ENCODE results near the gene LIMCH1.

LIMCH1 gene

GRCh38 chr4:41681054-41681453 is 143.1 kb downstream of the LIMCH1 start:
- TF ChIP-seq SIN3A (IDR thresholded peaks at IDR 0.05; ENCODE audit: borderline replicate concordance, insufficient read depth, low read length) (no peak), TAF1 (IDR thresholded peaks at IDR 0.05; ENCODE audit: borderline replicate concordance, insufficient read depth, low read length) (no peak), POLR2AphosphoS5 (IDR thresholded peaks at IDR 0.05; ENCODE audit: low read depth, low read length) (no peak), FOXP2 (optimal IDR thresholded peaks at IDR 0.05; ENCODE audit: borderline replicate concordance, extremely low read depth, extremely low read length, insufficient read depth) (no peak), REST (IDR thresholded peaks at IDR 0.05; ENCODE audit: insufficient read depth in 1 of 2, low read depth in 2 of 2, low read length in 2 of 2) (no peak)

- TF ChIP-seq FOXP2 (optimal IDR thresholded peaks at IDR 0.05; ENCODE audit: borderline replicate concordance, extremely low read depth, extremely low read length, insufficient read depth) (no peak), SIN3A (IDR thresholded peaks at IDR 0.05; ENCODE audit: borderline replicate concordance, insufficient read depth, low read length) (no peak), REST (IDR thresholded peaks at IDR 0.05; ENCODE audit: insufficient read depth in 1 of 2, low read depth in 2 of 2, low read length in 2 of 2) (no peak), TAF1 (IDR thresholded peaks at IDR 0.05; ENCODE audit: borderline replicate concordance, insufficient read depth, low read length) (no peak), POLR2AphosphoS5 (IDR thresholded peaks at IDR 0.05; ENCODE audit: low read depth, low read length) (no peak)
Observed at GRCh38 chr4:41683326-41683725, 145.4 kb downstream of the LIMCH1 start.

GRCh38 chr4:41686893-41687292 is 148.9 kb downstream of the LIMCH1 start:
- TF ChIP-seq TAF1 (IDR thresholded peaks at IDR 0.05; ENCODE audit: borderline replicate concordance, insufficient read depth, low read length) = no peak

- no peak for TF ChIP-seq FOXP2 (optimal IDR thresholded peaks at IDR 0.05; ENCODE audit: borderline replicate concordance, extremely low read depth, extremely low read length, insufficient read depth)
- TF ChIP-seq REST (IDR thresholded peaks at IDR 0.05; ENCODE audit: insufficient read depth in 1 of 2, low read depth in 2 of 2, low read length in 2 of 2) = no peak
- TF ChIP-seq TAF1 (IDR thresholded peaks at IDR 0.05; ENCODE audit: borderline replicate concordance, insufficient read depth, low read length) = no peak
- TF ChIP-seq POLR2AphosphoS5 (IDR thresholded peaks at IDR 0.05; ENCODE audit: low read depth, low read length) = no peak
- TF ChIP-seq SIN3A (IDR thresholded peaks at IDR 0.05; ENCODE audit: borderline replicate concordance, insufficient read depth, low read length) = no peak
Observed at GRCh38 chr4:41687971-41688370, 150.0 kb downstream of the LIMCH1 start.

- TF ChIP-seq SIN3A (IDR thresholded peaks at IDR 0.05; ENCODE audit: borderline replicate concordance, insufficient read depth, low read length) (no peak), POLR2AphosphoS5 (IDR thresholded peaks at IDR 0.05; ENCODE audit: low read depth, low read length) (no peak), FOXP2 (optimal IDR thresholded peaks at IDR 0.05; ENCODE audit: borderline replicate concordance, extremely low read depth, extremely low read length, insufficient read depth) (no peak), TAF1 (IDR thresholded peaks at IDR 0.05; ENCODE audit: borderline replicate concordance, insufficient read depth, low read length) (no peak), REST (IDR thresholded peaks at IDR 0.05; ENCODE audit: insufficient read depth in 1 of 2, low read depth in 2 of 2, low read length in 2 of 2) (no peak)
Observed at GRCh38 chr4:41692717-41693345, 154.9 kb downstream of the LIMCH1 start.

Data from PFSK-1 (cell line).